Stomach (tissue), 4 donors: ENCODE results near the gene CEP78.

Source experiments
- POLR2A ChIP-seq, 4 donors: fragments of 450-650 bp; IDR thresholded peaks; one replicate each; pipeline ENCODE4 v1.6.1; 2016; ENCODE audit warnings: antibody characterized with exemption in 4 of 4, control low read depth in 2 of 4, mild to moderate bottlenecking in 1 of 4, moderate library complexity in 1 of 4
- TF ChIP-seq, protein P1 (sequence below), 7 experiments: fragments of 450-650 bp in 4 of 7; fragments of 200-600 bp in 3 of 7; sonication (generic) in 3 of 7; IDR thresholded peaks; one replicate each; pipeline ENCODE4 v1.5.1; 2016 to 2019; ENCODE audit warnings: antibody characterized with exemption in 7 of 7, control low read depth in 2 of 7, mild to moderate bottlenecking in 1 of 7

DNA sequence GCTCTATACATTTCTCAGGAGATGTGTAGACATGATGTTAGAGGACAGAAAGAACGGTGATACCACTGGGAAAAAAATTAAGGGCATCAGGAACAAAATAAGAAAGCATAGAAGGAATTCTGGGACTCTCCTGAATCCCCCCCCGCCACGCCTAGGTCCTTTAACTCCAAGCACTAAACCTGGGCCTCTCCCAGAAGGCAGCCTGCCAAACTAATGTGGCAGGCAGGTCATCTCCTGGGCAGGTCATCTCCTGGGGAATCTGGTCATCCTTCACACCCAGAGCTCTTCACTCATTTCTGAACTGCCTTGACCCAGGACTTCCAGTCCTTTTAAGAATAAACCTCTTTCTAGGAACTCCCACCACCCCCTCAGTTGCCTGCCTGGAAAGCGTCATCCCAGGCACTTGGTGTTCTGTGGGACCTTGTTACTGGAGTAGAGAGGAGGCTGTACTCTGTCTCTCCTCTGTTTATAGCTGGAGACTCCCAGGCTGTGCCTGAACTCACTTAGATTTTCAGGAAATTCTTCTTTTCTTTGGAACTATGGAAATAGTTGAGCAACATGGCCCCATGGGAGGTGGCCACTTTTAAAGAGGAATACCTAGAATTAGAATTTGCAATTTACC lies 85.1 kb downstream of the CEP78 start:
- TF ChIP-seq, protein P1, sequence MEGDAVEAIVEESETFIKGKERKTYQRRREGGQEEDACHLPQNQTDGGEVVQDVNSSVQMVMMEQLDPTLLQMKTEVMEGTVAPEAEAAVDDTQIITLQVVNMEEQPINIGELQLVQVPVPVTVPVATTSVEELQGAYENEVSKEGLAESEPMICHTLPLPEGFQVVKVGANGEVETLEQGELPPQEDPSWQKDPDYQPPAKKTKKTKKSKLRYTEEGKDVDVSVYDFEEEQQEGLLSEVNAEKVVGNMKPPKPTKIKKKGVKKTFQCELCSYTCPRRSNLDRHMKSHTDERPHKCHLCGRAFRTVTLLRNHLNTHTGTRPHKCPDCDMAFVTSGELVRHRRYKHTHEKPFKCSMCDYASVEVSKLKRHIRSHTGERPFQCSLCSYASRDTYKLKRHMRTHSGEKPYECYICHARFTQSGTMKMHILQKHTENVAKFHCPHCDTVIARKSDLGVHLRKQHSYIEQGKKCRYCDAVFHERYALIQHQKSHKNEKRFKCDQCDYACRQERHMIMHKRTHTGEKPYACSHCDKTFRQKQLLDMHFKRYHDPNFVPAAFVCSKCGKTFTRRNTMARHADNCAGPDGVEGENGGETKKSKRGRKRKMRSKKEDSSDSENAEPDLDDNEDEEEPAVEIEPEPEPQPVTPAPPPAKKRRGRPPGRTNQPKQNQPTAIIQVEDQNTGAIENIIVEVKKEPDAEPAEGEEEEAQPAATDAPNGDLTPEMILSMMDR (IDR thresholded peaks at IDR 0.05): no peak
- TF ChIP-seq POLR2A (IDR thresholded peaks at IDR 0.05): no peak
